Measurements from ENCODE around the gene DAB1.

DNA sequence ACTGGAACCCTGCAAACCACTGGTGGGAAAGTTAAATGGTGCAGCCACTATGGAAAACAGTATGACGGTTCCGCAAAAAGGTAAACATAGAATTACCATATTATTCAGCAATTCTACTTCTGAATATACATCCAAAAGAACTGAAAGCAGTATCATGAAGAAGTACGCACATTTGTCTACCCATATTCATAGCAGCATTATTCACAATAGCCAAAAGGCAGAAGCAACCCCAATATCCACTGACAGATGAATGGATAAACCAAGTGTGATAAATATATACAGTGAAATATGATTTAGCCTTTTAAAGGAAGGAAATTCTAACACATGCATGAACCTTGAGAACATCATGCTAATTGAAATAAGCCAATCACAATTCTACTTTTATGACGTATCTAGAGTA is 39.6 kb downstream of the DAB1 start:
- TF ChIP-seq, protein P1, sequence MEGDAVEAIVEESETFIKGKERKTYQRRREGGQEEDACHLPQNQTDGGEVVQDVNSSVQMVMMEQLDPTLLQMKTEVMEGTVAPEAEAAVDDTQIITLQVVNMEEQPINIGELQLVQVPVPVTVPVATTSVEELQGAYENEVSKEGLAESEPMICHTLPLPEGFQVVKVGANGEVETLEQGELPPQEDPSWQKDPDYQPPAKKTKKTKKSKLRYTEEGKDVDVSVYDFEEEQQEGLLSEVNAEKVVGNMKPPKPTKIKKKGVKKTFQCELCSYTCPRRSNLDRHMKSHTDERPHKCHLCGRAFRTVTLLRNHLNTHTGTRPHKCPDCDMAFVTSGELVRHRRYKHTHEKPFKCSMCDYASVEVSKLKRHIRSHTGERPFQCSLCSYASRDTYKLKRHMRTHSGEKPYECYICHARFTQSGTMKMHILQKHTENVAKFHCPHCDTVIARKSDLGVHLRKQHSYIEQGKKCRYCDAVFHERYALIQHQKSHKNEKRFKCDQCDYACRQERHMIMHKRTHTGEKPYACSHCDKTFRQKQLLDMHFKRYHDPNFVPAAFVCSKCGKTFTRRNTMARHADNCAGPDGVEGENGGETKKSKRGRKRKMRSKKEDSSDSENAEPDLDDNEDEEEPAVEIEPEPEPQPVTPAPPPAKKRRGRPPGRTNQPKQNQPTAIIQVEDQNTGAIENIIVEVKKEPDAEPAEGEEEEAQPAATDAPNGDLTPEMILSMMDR (IDR thresholded peaks at IDR 0.05; ENCODE audit: insufficient read depth, low read length), result no peak
- TF ChIP-seq SPI1 (IDR thresholded peaks at IDR 0.05; ENCODE audit: borderline replicate concordance, low read depth), result no peak

Data from HL-60 (cell line).